ENCODE data around the gene AHCTF1.

The AHCTF1 gene

DNA sequence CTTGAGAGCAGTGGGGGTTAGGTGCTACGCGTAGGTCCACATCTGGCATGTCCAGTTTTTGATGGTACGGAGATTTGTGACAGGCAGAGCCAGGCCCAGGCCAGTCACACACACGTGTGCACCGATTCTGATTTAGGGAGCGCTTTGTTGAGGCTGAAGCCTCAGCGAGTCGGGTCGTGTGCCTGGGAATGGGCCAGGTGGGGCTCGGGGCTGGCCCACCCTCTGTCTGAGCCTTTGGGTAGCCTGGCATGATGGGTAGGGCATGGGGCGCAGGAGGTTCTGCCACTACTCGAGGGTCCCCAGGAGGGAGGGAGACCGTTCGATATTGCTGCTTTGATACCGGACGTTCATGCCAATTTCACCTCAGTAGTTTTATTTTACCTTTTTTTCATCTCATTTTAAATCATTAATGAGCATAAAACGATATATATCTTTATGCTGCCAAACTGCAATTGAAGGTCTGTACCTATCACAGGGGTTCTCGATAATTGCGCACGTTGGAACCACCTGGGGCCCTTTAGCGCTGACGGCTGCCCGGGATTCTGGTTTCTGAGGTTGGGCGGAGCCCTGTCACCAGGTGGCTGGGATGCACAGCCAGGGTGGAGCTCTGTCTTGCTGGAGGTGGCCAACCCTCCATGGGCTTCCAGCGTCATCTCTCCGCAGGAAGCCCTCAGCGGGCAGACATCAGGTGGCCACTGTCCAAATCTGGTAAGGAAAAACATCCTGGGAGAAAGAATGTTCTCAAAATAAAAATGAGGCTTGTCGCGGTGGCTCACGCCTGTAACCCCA lies 135.6 kb downstream of the AHCTF1 start:
- no peak for DNase-seq

DNA sequence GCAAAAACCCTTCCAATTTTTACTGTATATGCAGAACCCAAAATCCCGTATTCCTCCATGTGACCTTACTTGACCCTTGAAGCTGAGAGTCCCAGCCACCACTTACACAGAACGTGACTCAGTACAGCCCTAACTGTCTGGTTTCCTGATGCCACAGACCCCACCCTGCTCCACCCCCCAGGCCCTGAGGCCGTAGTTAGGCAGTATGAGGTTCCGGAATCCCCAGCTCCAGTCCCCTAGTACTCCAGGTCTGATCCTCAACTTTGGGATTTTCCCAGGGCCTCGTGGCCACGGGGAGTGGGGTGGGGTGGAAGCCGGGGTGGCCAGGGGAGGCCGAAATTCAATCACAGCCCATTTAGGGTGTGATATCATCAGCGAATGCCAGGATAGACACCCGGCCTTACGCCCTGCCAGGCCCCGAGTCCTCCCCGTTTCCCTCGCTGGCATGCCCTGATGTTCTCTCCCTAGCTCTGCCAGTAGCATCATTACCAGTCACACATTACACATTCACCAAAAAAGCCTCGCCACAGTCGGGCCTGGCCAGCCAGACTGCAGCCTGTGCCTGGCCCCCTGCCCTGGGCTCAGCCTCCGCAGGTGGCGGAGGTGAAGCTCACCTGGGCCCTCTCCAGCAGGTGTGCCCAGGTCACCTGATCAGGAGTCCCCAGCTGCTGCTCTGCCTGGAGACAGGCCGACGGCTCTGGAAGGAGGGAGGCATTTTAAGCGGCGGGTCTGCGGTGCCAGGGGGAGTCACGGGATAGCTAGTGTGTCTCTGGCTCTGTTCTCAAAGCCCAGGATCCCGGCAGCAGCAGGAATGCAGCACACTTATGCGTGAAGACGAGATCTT lies 136.7 kb downstream of the AHCTF1 start:
- no peak for DNase-seq

DNA sequence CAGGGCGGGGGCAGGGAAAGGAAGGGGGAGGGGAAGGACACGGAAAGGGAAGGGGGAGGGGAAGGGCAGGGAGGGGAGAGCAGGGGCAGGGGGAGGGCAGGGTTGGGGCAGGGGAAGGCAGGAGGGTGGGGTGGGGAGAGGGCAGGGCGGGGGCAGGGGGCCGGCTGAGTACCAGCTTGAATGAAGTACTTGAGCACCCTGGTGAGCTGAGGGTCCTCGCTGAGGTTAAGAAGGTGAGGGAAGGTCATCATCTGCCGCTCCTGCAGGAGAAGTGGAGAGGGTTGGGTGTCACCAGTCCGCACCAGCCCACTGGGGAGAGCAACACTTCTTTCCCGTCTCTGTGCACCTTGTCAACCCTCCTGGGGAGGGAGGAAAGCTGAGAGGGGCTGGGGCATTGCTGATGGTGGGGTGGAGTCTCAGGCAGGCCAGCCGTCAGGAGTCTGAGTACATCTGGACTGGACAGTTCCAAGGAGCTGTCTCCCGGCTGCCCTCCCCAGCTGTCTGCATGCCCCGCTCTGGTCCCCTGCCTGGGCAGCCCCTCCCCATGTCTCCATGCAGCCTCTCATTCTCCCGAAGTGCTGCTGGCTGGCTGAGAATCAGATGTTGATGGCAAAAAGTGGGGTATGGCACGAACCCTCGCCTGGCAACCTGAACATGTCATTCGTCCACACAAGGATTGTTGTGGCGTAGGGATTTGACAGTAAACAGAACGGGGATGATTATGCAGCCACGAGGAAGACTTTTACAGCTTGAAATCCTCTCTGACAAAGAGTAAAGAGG lies 137.5 kb downstream of the AHCTF1 start:
- no peak for DNase-seq

DNA sequence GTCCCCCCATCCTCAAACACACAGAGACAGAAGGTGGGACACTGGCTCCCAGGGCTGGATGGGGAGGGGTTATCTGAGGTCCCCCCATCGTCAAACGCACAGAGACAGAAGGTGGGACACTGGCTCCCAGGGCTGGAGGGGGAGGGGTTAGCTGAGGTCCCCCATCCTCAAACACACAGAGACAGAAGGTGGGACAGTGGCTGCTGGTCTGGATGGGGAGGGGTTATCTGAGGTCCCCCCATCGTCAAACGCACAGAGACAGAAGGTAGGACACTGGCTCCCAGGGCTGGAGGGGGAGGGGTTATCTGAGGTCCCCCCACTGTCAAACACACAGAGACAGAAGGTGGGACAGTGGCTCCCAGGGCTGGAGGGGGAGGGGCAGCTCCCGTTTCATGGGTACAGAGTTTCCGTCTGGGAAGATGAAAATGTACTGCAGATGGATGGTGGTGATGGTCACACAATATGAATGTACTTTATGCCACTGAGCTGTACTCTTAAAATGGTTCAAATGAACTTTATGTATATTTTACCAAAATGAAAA lies 138.3 kb downstream of the AHCTF1 start:
- no peak for DNase-seq

DNA sequence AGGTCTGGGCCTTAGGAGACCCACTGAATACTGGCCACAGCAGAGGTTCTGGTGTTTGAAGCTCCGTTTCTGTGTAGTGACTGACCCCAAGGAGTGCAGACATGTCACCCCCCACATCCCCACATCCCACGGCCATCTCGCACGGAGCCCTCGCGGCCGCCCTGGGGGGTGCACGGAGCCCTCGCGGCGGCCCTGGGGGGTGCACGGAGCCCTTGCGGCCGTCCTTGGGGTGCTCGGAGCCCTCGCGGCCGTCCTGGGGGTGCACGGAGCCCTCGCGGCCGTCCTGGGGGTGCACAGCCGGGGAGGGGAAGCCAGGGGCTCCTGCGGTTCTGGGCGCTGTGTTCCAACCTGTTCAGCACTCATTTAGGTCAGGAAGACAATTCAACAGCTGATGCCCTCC lies 139.1 kb downstream of the AHCTF1 start:
- no peak for DNase-seq

DNA sequence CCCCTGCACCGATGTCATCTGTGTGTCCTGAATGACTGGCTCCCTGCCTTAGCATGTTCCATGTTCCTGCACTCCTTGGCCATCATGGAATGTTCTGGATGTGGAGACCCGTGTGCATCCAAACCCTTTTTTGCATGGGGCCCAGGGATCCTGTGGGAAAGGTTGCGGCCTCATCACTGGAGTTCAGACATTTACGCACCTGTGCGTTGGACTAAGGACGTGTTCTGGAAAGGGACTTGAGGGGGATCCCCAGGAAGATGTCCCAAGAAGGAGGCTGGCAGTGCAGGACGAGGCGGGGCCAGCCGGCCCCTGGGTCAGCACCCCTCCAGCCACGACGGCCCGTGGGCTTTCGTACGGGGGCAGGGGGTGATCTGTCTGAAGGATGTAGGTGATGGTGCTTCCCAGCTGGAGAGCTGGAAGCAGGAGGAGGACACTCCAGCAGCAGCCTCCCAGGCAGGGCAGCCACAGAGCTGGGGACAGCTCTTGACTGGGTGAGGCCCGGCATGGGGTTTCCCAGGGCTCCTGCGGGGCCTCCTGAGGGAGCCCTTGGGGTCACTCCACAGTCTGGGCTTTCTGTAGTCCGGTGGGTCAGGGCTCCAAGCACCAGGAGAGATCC lies 140.3 kb downstream of the AHCTF1 start:
- DNase-seq = no peak

DNA sequence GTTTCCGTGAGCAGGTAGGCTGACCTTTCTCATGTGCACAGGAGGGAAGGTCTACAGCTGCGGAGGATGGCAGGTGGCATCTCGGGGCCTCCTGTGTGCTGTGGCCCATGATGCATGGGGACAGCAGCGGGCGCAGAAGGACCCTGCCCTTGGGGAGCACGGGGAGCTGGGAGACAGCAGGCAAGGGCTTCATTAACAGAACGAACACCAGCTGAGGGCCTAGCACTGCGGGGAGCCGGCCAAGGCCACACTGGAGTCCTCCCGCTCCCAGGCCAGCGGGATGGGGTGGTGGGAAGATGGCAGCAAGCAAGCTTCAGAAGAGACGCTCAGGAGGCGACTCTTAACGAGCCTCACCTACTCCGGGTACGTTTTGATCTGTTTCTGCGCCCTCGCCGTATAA lies 140.9 kb downstream of the AHCTF1 start:
- no peak for DNase-seq

DNA sequence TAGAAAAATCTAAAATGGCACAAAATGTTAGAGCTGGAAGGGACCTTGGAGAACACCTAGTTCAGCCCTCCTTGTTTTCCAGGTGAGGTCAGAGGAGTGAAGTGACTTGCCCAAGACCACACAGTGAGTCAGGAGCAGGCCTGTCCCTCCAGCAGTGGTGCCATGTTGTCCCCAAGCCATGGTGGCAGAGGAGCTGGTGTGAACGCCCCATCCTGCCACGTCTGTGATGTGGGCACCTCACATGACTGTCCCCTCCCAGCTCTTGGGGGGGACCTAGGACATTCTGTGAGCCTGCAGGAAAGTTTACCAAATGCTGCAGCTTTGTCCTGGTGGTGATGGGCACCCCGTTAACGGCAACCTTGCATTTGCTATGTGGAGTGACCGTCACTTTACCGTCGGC lies 141.4 kb downstream of the AHCTF1 start:
- no peak for DNase-seq

DNA sequence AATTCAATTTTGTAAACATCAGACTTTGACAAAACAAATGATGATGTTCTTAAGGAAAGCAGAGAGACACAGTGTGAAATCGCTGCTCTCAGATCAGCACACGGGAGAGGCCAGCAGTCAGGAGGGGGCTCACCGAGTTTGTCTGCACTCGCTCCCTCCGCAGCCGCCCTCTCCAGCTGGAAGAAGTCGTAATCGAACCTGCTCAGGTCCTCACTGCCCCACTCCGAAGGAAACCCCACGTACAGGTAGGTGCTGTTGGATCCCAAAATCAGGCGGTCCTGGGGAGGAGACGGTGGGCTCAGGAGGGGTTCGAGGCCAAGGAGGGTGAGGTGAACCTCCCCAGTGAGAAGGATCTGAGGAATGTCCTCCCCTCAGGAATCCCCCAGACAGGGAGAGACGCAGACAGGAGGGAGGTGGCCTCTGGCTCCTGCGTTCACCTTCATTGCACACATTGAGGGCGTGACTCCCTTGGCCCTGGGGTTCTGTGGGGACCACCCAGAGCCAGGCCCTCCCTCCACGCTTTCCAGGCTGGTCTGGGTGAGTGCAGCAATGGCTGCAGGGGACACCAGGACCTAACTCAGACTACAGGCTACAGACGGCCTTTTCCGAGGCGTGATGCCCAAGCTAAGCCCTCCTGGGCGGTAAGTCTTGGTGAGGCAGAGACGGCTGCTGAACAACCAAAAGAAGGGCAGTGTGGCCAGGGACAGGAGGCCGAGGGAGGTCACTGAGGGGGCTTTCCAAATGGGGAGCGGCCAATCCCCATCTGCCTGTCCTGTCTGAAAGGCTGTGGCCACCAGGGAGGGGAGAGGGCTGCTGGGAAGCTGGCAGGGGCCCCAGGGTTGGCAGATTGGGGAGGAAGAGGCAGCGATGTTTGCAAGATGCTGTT lies 142.1 kb downstream of the AHCTF1 start:
- no peak for DNase-seq

Data from NCI-H187 treated with DMSO at 0.1 percent for 48 hours (cell line).